Measurements from ENCODE around the gene ZNF440. TPM values are rescaled to one million over a fixed set of nuclear protein-coding genes. Genes with fewer than 3 reads are reported as not detected.
"Not testable (repeated sequence)": the region's sequence is repeated elsewhere in the genome, so short reads cannot be mapped to it uniquely, and the experiment has no call there.

The ZNF440 gene
- total RNA-seq (2014; rRNA removed; shearing (Covaris generic)): 2.9 and 5.2 TPM in 2 replicates

DNA sequence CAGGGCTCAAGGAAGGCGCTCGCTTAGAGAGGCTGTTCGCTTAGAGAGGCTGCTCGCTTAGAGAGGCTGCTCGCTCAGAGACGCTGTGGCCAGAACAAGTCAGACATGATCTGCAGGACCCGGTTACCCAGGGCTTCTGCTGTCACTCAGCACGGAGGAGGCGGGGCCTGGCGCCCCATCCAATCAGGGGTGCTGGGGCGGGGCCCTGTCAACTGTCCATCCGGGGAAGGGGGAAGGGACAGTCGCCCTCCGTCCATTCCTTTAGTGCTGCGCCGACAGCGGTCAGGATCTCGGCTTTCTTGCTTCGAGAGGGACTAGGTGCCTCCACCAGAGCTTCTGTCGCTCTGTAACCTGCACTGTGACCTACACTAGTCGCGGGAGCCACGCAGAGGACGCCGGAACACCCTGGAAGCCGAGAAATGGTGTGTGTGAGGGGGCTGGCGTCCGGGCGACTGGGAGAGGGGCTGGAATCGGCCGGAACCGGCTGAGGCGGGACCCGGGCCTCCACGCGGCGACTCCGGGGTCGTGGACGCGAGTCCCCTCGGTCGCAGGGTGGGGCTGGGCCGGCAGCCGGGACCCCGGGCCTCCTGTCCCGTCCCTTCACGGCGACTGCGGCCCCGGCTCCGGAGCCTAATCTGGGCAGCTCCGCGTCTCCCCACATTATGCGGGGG, at the start of gene ZNF440:
Gene ZNF440 (plus strand): TSS at position 245 of the 671 bp plus-strand sequence. CDS start 175 bp downstream, at position 420.
- DNase-seq (ENCODE audit: low read depth): peak; percentile 95

DNA sequence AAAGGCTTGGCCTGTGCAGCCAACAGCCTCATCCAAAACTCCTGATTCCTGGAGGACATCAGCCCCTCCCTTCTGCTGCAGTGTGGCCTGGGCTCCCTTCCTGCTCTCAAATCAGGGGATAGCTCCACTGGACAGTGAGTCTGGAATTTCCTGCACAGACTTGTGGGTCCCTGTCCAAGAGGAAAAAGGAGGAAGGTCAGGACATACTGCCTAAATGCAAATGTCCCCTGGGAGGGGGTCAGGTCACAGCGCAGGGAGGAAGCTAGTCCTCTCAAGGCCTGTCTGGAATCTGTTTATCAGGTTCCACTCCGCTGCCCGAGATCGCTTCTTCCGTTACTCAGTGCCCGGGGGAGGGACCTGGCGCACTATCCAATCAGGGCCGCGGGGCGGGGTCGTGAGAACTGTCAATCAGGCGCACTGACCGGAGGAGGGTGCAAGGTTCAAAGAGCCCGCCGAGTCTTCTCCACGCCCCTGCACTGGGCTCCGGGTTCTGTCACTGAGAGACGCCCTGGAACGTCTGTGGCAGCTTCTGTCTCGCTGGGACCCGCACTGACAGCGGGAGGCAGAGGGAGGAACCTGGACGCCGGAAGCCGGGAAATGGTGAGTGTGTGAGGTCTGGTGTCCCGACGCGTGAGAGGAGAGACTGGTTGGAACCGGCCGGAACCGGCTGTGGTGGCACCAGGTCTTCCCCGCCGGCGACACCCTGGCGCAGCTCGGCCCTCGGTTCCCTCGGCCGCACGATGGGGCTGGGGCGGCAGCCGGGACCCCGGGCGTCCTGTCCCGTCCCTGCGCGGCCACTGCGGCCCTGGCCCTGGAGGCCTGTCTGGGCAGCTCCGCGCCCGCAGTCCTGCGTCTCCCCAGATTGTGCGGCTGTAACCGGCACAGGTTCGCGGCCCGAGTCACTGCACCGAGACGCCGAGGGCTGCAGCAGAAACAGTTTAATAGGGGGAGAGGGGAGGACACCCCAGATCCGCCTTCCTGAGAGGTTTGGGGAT, 47.2 kb upstream of the ZNF440 start, which contains the start of gene ZNF441:
Gene ZNF441 (plus strand): TSS at position 404 of the 995 bp plus-strand sequence. CDS start 194 bp downstream, at position 598.
- DNase-seq (ENCODE audit: low read depth): peak; percentile 94

DNA sequence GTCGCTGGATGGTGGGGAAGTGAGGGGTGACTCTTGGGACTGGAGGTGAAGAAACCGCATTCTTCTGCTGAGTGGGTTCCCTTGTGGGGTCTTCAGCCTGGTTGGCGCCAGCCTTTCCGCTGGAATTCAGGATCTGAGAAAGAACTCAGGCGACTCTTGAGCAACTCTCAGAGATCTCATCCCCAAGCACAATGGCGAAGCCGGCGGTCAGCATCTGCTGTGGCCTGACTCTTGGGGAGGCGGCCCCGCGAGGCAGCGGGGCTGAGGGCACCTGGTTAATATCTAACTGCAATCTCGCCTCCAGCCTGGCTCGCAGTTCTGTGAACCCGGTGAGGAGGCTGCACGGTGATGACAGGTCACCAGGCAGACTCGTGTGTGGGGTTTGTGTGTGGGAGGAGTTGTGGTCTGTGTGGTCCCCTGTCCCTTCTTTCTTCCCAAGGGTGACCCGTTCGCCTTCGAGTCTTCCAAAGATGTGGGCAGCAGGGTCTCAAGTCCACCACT, 46.4 kb upstream of the ZNF440 start:
- DNase-seq (ENCODE audit: low read depth): peak; percentile 33

DNA sequence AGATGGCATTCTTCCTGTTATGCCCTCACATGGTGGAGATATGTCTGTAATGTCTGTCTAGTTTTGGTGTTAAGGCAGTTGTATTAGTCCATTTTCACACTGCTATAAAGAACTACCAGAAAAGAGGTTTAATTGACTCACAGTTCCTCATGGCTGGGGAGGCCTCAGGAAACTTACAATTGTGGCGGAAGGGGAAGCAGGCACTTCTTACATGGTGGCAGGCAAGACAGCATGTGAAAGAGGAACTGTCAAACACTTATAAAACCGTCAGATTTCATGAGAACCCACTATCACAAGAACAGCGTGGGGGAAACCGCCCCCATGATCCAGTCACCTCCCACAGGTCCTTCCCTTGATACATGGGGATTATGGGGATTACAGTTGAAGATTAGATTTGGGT, 44.1 kb upstream of the ZNF440 start:
- no peak for DNase-seq (ENCODE audit: low read depth)

DNA sequence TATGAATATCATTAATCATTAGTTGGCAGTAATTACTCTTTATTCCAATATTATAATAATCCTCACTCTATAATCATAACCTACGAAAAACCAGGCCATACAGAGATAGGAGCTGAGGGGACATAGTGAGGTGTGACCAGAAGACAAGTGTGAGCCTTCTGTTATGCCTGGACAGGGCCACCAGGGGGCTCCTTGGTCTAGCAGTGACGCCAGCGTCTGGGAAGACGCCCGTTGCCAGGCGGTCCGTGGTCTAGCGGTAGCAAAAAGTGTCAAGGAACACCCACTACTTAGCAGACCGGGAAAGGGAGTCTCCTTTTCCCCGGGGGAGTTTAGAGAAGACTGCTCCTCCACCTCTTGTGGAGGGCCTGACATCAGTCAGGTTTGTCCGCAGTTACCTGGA, 42.6 kb upstream of the ZNF440 start:
- not testable (repeated sequence) for DNase-seq (ENCODE audit: low read depth)

DNA sequence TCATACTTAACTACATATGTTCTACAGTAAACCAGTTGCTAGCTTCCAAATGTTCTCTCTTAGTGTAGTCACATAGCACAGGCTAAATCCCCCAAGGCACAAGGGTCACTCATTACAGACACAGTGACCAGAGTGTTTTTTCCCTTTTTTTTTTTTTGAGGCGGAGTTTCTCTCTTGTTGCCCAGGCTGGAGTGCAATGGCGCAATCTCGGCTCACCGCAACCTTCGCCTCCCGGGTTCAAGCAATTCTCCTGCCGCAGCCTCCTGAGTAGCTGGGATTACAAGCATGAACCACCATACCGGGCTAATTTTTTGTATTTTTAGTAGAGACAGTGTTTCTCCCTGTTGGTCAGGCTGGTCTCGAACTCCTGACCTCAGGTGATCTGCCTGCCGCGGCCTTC, 37.4 kb upstream of the ZNF440 start:
- not testable (repeated sequence) for DNase-seq (ENCODE audit: low read depth)

DNA sequence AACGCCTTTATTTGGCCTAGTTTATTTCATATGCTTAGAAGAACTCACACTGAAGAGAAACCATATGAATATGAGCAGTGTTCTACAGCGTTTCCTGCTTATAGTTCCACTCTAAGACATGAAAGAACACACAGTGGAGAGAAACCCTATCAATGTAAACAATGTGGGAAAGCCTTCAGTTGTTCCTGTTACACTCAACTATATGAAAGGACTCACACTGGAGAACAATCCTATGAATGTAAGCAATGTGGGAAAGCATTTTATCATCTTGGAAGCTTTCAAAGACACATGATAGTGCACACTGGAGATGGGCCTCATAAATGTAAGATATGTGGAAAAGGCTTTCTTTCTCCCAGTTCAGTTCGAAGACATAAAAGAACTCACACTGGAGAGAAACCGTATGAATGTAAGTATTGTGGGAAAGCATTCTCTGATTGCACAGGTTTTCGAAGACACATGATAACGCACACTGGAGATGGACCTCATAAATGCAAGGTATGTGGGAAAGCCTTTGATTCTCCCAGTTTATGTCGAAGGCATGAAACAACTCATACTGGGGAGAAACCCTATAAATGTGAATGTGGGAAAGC, 33.5 kb upstream of the ZNF440 start:
- DNase-seq (ENCODE audit: low read depth): no peak

DNA sequence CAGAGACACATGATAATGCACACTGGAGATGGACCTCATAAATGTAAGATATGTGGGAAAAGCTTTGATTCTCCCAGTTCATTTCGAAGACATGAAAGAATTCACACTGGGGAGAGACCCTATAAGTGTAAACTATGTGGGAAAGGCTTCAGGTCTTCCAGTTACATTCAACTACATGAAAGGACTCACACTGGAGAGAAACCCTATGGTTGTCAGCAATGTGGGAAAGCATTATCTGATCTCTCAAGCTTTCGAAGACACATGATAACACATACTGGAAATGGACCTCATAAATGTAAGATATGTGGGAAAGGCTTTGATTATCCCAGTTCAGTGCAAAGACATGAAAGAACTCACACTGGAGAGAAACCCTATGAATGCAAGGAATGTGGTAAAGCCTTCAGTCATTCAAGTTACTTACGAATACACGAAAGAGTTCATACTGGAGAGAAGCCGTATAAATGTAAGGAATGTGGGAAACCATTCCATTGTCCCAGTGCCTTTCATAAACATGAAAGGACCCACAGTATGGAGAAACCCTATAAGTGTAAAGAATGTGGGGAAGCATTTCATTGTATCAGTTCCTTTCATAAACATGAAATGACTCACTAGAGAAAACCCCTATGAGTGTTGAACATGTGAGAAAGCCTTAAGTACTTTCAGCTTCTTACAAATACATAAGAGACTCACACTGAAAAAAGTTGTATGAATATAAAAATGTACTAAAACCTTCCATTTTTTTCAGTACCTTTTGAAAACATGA, 32.6 kb upstream of the ZNF440 start:
- no peak for DNase-seq (ENCODE audit: low read depth)

DNA sequence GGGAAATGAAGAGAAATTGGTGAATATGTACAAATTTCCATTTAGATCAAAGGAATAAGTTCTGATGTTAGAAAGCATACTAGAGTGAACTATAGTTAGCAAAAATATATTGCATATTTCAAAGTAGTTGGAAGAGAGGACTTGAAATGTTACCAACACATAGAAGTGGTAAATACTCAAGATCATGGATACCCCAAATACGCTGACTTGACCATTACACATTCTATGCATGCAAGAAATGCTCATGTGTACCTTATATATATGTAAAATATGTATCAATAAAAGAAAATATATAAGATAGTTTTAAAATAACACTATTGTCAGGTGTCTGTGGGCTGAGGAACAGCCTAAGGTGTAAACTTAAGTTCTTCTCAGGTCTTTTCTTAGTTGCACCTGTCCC, 30.3 kb upstream of the ZNF440 start:
- DNase-seq (ENCODE audit: low read depth): no peak

DNA sequence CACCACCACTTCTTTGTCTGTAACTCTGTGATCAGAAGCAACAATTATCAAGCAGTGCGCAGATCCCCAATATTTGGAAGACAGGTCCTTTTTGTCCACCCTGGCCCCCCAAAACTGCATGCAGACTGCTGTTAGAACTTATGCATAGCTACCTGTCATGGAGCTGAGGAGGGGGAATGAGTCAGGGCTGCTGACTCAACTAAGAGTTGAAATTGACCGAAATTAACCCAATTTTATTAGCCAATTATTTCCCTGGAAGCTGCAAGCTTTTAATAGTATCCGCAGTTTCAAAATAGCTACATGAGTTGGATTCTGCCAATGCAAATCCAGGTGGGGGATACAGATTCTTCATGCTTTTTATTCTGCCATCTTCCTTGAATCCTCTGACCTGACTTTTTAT, 29.7 kb upstream of the ZNF440 start:
- no peak for DNase-seq (ENCODE audit: low read depth)

DNA sequence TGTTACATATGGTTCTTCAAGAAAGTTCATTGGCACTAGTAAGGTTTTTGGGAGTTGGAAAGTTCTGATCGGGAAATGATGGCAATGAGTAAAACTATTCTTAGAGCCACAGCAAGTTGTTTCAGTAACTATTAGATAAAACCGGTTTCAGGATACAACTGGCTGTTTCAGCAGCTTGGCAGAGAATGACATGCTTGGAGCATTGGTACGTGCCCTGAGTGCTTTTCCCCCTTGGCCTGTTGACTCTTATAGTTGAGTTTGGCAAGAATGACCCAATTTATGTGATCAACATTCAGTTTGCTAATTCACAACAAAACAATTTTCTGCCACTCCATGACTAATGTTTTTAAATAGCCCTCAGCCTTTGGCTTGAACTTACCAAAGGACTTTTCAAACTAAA, 26.5 kb upstream of the ZNF440 start:
- no peak for DNase-seq (ENCODE audit: low read depth)

DNA sequence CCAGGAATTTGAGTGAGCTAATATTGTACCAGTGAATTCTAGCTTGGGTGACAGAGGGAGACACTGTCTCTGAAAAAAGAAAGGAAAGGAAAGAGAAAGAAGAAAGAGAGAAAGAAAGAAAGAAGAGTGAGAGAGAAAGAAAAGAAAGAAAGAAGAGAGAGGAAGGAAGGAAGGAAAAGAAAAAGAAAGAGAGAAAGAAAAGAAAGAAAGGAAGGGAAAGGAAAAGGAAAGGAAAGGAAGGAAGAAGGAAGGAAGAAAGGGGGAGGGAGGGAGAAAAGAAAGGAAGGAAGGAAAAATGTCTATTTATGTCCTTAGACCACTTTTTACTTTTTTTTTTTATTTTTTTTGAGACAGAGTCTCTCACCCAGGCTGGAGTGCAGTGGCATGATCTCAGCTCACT, 21.1 kb upstream of the ZNF440 start:
- DNase-seq (ENCODE audit: low read depth): no peak

DNA sequence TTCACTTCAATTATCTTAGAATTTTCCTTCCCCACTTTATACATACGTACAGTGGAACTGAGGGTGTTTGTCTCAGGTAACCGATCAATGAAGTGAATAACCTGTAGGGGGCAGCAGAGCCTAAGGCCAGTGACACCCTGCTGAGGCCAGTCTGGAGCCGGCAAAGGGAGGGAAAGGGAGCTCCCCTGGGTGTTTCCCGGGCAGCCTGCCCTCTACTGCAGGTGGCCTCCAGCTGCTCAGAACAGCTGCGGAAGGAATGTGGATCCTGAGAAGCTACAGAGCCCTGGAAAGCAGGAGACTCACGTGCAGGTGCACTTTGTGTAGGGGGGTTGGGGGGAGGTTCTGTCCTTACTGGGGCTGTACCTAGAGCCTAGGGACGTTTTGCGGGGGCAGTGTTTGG, 16.6 kb upstream of the ZNF440 start:
- peak; percentile 89 for DNase-seq (ENCODE audit: low read depth)

DNA sequence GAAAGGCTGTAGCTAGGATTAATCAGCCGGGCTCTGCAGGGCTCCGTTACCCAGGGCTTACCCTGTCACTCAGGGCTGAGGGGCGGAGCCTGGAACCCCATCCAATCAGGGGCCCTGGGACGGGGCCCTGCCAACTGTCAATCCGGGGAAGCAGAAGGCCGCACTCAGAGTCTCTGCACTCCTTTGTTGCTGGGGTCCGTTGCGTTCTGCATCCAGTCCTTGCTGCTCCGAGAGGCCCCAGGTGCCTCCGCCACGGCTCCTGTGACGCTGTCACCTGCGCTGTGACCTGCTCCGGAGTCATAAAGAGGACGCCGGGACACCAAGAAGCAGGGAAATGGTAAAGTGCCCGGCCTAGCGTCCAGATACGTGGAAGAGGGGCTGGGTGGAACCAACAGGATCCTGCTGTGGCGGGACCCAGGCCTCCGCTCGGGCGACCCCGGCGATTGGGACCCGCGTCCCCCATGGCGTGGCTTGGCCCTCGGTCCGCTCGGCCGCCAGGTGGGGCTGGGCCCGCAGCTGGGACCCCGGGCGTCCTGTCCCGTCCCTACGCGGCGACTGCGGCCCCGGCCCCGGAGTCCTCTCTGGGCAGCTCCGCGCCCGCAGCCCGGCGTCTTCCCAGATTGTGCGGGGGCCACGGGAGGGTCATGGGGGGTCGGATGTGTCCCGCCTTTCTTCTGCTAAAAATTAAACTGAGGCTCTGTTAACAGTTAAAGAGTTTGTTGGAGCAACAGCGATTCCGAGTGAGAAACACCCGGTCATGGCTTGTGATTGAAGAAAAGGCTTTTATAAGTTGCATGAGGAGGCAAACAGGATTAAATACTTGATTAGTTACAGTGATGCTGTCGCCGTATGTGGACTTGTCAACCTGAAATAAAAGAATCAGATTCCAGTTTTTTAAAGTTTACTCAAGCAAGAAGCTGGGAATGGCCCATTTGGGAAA, 15.4 kb upstream of the ZNF440 start, which contains the start of gene ZNF491:
Gene ZNF491 (plus strand): TSS at position 133 of the 940 bp plus-strand sequence. CDS start 7,431 bp downstream, outside the sequence.
- DNase-seq (ENCODE audit: low read depth): peak; percentile 92

DNA sequence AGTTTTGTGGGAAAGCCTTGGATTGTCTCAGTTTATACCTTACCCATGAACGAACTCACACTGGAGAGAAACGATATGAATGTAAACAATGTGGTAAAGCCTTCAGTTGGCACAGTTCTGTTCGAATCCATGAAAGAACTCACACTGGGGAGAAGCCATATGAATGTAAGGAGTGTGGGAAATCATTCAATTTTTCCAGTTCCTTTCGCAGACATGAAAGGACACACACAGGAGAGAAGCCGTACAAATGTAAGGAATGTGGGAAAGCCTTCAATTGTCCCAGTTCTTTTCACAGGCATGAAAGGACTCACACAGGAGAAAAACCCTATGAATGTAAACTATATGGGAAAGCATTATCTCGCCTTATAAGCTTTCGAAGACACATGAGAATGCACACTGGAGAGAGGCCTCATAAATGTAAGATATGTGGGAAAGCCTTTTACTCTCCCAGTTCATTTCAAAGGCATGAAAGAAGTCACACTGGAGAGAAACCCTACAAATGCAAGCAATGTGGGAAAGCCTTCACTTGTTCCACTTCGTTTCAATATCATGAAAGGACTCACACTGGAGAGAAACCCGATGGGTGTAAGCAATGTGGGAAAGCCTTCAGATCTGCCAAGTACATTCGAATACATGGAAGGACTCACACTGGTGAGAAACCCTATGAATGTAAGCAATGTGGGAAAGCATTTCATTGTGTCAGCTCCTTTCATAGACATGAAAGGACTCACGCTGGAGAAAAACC, 7.5 kb upstream of the ZNF440 start:
- no peak for DNase-seq (ENCODE audit: low read depth)

DNA sequence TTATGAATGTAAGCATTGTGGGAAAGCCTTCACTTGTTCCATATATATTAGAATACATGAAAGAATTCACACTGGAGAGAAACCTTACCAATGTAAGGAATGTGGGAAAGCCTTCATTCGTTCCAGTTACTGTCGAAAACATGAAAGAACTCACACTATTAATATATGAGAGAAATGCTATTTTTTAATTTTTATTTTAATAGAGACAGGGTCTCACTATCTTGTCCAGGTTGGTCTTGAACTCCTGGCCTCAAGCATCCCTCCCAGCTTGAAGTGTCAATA, 7.0 kb upstream of the ZNF440 start:
- no peak for DNase-seq (ENCODE audit: low read depth)

DNA sequence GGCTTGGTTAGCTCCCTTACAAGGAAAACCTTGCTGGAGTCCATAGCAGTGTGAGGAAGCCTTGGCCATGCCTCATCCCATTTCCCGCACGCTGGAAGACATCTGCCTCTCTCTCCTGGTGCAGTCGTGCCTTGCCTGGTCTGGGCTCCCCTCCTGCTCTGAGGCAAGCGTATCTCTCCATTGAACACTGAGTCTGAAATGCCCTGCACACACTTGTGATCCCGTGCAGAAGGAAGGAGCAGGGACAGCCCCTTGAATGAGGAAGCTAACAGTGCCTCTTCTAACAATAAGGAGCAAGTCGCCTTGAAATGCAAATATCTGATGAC, 407 bp upstream of the ZNF440 start:
- DNase-seq (ENCODE audit: low read depth): no peak

DNA sequence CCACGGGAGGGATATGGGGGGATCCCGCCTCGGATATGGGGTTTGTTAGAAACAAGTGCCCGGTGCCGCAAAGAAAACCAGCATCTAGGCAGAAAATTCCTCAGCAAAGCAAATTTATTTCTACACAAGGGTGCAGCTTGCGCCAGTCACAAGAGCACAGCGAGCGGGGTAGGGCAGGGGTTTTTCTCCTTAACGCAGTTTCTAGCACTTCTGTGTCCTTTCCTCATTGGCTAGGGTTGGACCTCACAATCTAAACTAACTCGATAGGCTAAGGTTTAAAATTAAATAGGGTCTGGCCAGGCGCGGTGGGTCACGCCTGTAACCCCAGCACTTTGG, 595 bp downstream of the ZNF440 start:
- peak; percentile 20 for DNase-seq (ENCODE audit: low read depth)

DNA sequence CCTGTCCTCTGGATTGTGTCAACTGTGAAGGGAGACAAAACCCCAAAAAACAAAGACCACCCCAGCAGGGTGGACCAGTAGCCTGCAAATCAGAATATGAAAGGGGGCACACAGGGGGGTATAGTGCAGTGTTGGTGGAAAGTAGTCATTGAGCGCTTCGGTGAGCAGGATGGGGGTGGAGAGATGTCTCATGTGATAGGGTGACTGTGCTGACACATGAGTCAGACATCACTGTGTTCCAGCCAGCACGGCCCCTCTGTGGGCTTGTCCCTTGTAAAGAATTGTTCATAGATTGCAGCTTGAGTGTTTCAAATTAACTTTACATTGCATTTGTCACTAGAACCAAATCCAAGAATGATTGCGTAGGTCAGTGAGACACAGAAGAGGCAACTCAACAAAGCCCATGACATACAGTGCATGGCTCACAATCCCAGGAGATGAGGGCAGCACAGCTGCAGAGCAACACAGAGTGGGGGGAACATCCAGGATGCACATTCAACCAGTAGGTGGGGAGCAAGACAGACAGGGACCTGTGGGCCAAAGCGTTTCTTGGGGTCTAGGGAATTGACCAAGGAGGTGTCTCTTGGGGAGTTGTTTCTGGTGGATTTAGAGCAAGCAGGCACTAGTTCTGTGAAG, 7.5 kb downstream of the ZNF440 start:
- DNase-seq (ENCODE audit: low read depth): peak; percentile 51

All from Daoy (cell line).